HepG2 (cell line): ENCODE data around the gene SELENOV. TPM values are rescaled to one million over a fixed set of nuclear protein-coding genes. Genes with fewer than 3 reads are reported as not detected.

Experiments
- AHR ChIP-seq: IDR thresholded peaks from 2 replicates; pipeline ENCODE4 v1.6.1; 2018; ENCODE audit warnings: missing genetic modification reagents, missing compliant biosample characterization
- CAMTA2 ChIP-seq: sonication (generic); formaldehyde crosslinking; IDR thresholded peaks from 2 replicates; pipeline ENCODE4 v1.4.0; 2020; ENCODE audit warnings: mild to moderate bottlenecking, missing genetic modification reagents, borderline replicate concordance
- CENPT ChIP-seq: sonication (generic); formaldehyde crosslinking; IDR thresholded peaks from 2 replicates; pipeline ENCODE4 v1.8.0; 2022; ENCODE audit warnings: low read depth, mild to moderate bottlenecking, moderate library complexity, missing genetic modification reagents
- FLYWCH1 ChIP-seq: sonication (generic); formaldehyde crosslinking; IDR thresholded peaks from 2 replicates; pipeline ENCODE4 v1.8.1; 2023; ENCODE audit warnings: mild to moderate bottlenecking, missing genetic modification reagents
- HNRNPK ChIP-seq: fragments of 200-400 bp; formaldehyde crosslinking; IDR thresholded peaks from 2 replicates; pipeline ENCODE4 v1.6.1; 2018; ENCODE audit warnings: low read length, low read depth, moderate library complexity, mild to moderate bottlenecking; ENCODE audit not compliant: poor library complexity, severe bottlenecking
- IRX3 ChIP-seq: sonication (generic); formaldehyde crosslinking; IDR thresholded peaks from 2 replicates; pipeline ENCODE4 v1.8.1; 2023; ENCODE audit warnings: mild to moderate bottlenecking, low read depth, missing genetic modification reagents, borderline replicate concordance
- KDM2A ChIP-seq: sonication (generic); formaldehyde crosslinking; IDR thresholded peaks from 2 replicates; pipeline ENCODE4 v1.4.0; 2020; ENCODE audit warnings: low read depth, missing genetic modification reagents, borderline replicate concordance
- MIER2 ChIP-seq: IDR thresholded peaks from 2 replicates; pipeline ENCODE4 v1.6.1; 2016; ENCODE audit warnings: missing biosample characterization, missing genetic modification reagents
- NCOA2 ChIP-seq: sonication (generic); formaldehyde crosslinking; IDR thresholded peaks from 2 replicates; pipeline ENCODE4 v1.8.0; 2022; ENCODE audit warnings: inconsistent platforms
- PAF1 ChIP-seq: IDR thresholded peaks from 2 replicates; pipeline ENCODE4 v1.6.1; 2016; ENCODE audit warnings: missing genetic modification reagents, missing compliant biosample characterization
- PPARG ChIP-seq: conservative IDR thresholded peaks from 2 replicates; pipeline ENCODE4 v1.6.1; 2016; ENCODE audit warnings: missing biosample characterization, missing genetic modification reagents
- RARG ChIP-seq: sonication (generic); formaldehyde crosslinking; IDR thresholded peaks from 2 replicates; pipeline ENCODE4 v1.4.0; 2020; ENCODE audit warnings: low read depth, mild to moderate bottlenecking, missing genetic modification reagents
- RBFOX2 ChIP-seq: fragments of 200-400 bp; formaldehyde crosslinking; IDR thresholded peaks from 2 replicates; pipeline ENCODE4 v1.6.1; 2017; ENCODE audit warnings: low read depth, mild to moderate bottlenecking, low read length
- RBM22 ChIP-seq: fragments of 200-400 bp; formaldehyde crosslinking; optimal IDR thresholded peaks from 2 replicates; pipeline ENCODE3; 2017; ENCODE audit warnings: mild to moderate bottlenecking, low read length, moderate library complexity
- SAP130 ChIP-seq: IDR thresholded peaks from 2 replicates; pipeline ENCODE4 v1.6.1; 2016; ENCODE audit warnings: low read depth
- SP1 ChIP-seq, 2 experiments: fragments of 450-650 bp in 1 of 2; sonication (generic) in 1 of 2; formaldehyde crosslinking in 1 of 2; IDR thresholded peaks; 2 replicates each; pipeline versions ENCODE4 v1.4.0 to v1.6.1; 2016 to 2020; ENCODE audit warnings: missing genetic modification reagents in 1 of 2
- TAF15 ChIP-seq: fragments of 200-400 bp; formaldehyde crosslinking; IDR thresholded peaks from one replicate; pipeline ENCODE4 v1.6.1; 2018; ENCODE audit warnings: mild to moderate bottlenecking, low read depth, low read length; ENCODE audit not compliant: poor library complexity, severe bottlenecking
- TBL1XR1 ChIP-seq: fragments of 150-350 bp; IDR thresholded peaks from 2 replicates; pipeline ENCODE4 v1.6.1; 2014; ENCODE audit warnings: borderline replicate concordance, low read length; ENCODE audit not compliant: partially characterized antibody
- ZNF10 ChIP-seq: sonication (generic); formaldehyde crosslinking; IDR thresholded peaks from 2 replicates; pipeline ENCODE4 v1.4.0; 2020; ENCODE audit warnings: mild to moderate bottlenecking, low read depth, missing genetic modification reagents, borderline replicate concordance
- ZNF367 ChIP-seq: sonication (generic); formaldehyde crosslinking; IDR thresholded peaks from 2 replicates; pipeline ENCODE4 v1.4.0; 2020; ENCODE audit warnings: missing genetic modification reagents, borderline replicate concordance
- ZNF737 ChIP-seq: sonication (generic); formaldehyde crosslinking; IDR thresholded peaks from 2 replicates; pipeline ENCODE4 v1.5.0; 2020; ENCODE audit warnings: missing genetic modification reagents, mild to moderate bottlenecking, borderline replicate concordance
- polyA plus RNA-seq, 8 experiments: library from polyadenylated mRNA; depleted of rRNA in 3 of 8; stranded (reverse) in 7 of 8; unstranded in 1 of 8; fragments of >200 nt; fragmentation: Illumina TruSeq in 4 of 8; extraction: Trizol in 4 of 8; gene quantifications; 2 replicates each; pipeline versions ENCODE4 v1.2.1 to v1.2.3, GENCODE V29; 2011 to 2016; ENCODE audit warnings: low read depth in 4 of 8, missing spikeins in 1 of 8, mixed read lengths in 1 of 8; ENCODE audit not compliant: insufficient read depth in 1 of 8
- total RNA-seq, 5 experiments: library from RNA; depleted of rRNA; stranded (reverse); fragments of >200 nt; fragmentation: Illumina TruSeq; extraction: Trizol; gene quantifications; 2 replicates each; pipeline ENCODE4 v1.2.3, GENCODE V29; 2016; ENCODE audit warnings: low read depth in 1 of 5
- TF ChIP-seq, protein P1 (sequence below): sonication (generic); formaldehyde crosslinking; IDR thresholded peaks from 2 replicates; pipeline ENCODE4 v1.5.0; 2020; ENCODE audit warnings: missing genetic modification reagents
- TF ChIP-seq, protein P2 (sequence below): IDR thresholded peaks from 2 replicates; pipeline ENCODE4 v1.6.1; 2012; ENCODE audit warnings: low read depth, low read length, improper control_type of control experiment
- TF ChIP-seq, protein P3 (sequence below): sonication (generic); formaldehyde crosslinking; IDR thresholded peaks from 2 replicates; pipeline ENCODE4 v1.5.0; 2020; ENCODE audit warnings: mild to moderate bottlenecking, missing genetic modification reagents, borderline replicate concordance

Gene SELENOV
- total and polyA plus RNA-seq, 2 of the 13 experiments (the other 11 are each of a cell fraction or from before 2014, with no cell fraction given), result not detected

- TF ChIP-seq, protein P1, sequence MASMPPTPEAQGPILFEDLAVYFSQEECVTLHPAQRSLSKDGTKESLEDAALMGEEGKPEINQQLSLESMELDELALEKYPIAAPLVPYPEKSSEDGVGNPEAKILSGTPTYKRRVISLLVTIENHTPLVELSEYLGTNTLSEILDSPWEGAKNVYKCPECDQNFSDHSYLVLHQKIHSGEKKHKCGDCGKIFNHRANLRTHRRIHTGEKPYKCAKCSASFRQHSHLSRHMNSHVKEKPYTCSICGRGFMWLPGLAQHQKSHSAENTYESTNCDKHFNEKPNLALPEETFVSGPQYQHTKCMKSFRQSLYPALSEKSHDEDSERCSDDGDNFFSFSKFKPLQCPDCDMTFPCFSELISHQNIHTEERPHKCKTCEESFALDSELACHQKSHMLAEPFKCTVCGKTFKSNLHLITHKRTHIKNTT, result no peak
- TF ChIP-seq SAP130 (CRISPR knock-in tag), result peak; percentile 27; the same call in 1 of the 2 replicates
- peak; percentile 99 for TF ChIP-seq IRX3 (CRISPR knock-in tag)
- TF ChIP-seq SP1 (IDR thresholded peaks at IDR 0.05), result no peak
- TF ChIP-seq SP1 (CRISPR knock-in tag; IDR thresholded peaks at IDR 0.05), result no peak
- no peak for TF ChIP-seq RBM22
- TF ChIP-seq RBFOX2, result peak; percentile 70
- TF ChIP-seq CAMTA2 (CRISPR knock-in tag), result no peak
- TF ChIP-seq, protein P2, sequence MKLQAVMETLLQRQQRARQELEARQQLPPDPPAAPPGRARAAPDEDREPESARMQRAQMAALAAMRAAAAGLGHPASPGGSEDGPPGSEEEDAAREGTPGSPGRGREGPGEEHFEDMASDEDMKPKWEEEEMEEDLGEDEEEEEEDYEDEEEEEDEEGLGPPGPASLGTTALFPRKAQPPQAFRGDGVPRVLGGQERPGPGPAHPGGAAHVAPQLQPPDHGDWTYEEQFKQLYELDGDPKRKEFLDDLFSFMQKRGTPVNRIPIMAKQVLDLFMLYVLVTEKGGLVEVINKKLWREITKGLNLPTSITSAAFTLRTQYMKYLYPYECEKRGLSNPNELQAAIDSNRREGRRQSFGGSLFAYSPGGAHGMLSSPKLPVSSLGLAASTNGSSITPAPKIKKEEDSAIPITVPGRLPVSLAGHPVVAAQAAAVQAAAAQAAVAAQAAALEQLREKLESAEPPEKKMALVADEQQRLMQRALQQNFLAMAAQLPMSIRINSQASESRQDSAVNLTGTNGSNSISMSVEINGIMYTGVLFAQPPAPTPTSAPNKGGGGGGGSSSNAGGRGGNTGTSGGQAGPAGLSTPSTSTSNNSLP, result no peak
- no peak for TF ChIP-seq HNRNPK
- TF ChIP-seq, protein P3, sequence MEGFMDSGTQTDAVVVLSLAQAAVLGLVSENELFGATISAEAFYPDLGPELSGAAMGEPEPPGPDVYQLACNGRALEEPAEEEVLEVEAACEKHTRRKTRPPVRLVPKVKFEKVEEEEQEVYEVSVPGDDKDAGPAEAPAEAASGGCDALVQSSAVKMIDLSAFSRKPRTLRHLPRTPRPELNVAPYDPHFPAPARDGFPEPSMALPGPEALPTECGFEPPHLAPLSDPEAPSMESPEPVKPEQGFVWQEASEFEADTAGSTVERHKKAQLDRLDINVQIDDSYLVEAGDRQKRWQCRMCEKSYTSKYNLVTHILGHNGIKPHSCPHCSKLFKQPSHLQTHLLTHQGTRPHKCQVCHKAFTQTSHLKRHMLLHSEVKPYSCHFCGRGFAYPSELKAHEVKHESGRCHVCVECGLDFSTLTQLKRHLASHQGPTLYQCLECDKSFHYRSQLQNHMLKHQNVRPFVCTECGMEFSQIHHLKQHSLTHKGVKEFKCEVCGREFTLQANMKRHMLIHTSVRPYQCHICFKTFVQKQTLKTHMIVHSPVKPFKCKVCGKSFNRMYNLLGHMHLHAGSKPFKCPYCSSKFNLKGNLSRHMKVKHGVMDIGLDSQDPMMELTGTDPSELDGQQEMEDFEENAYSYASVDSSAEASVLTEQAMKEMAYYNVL (CRISPR knock-in tag), result 0 out of 2 replicates have a peak, but pooled peaks have one; percentile 10
- TF ChIP-seq ZNF737, result no peak
- no peak for TF ChIP-seq RARG (CRISPR knock-in tag)
- peak; percentile 97; the same call in 1 of the 2 replicates for TF ChIP-seq FLYWCH1 (CRISPR knock-in tag)
- no peak for TF ChIP-seq MIER2 (CRISPR knock-in tag)
- no peak for TF ChIP-seq PPARG
- peak; percentile 97 for TF ChIP-seq CENPT (CRISPR knock-in tag)
- TF ChIP-seq TBL1XR1, result no peak
- peak; percentile 62; the same call in 1 of the 2 replicates for TF ChIP-seq KDM2A (CRISPR knock-in tag)
- no peak for TF ChIP-seq ZNF10 (CRISPR knock-in tag)
- TF ChIP-seq PAF1 (CRISPR knock-in tag), result no peak
- no peak for TF ChIP-seq TAF15
- peak; percentile 36; the same call in 1 of the 2 replicates for TF ChIP-seq AHR
- peak; percentile 14; the same call in 1 of the 2 replicates for TF ChIP-seq NCOA2 (CRISPR knock-in tag)
- peak; percentile 97; the same call in 1 of the 2 replicates for TF ChIP-seq ZNF367 (CRISPR knock-in tag)
Observed at GRCh38 chr19:39506944-39507714, 7.8 kb upstream of the SELENOV start (continued).
